KOPT-K1 (cell line): Measurements from ENCODE around the gene VRTN.

ENCODE experiments used
- H3K27ac ChIP-seq: fragments of 200-600 bp; sonication (generic); 2 replicates; pipeline ENCODE4 v1.5.1; 2016; ENCODE audit warnings: antibody characterized with exemption, mild to moderate bottlenecking, low read depth, low read length; ENCODE audit not compliant: poor library complexity, severe bottlenecking
- H3K36me3 ChIP-seq: fragments of 200-600 bp; sonication (generic); 2 replicates; pipeline ENCODE4 v1.5.1; 2017; ENCODE audit warnings: antibody characterized with exemption, mild to moderate bottlenecking, low read length, moderate library complexity; ENCODE audit not compliant: insufficient read depth
- H3K9me3 ChIP-seq: fragments of 200-600 bp; sonication (generic); 2 replicates; pipeline ENCODE4 v1.5.1; 2017; ENCODE audit warnings: antibody characterized with exemption, low read length, mild to moderate bottlenecking; ENCODE audit not compliant: insufficient read depth, poor library complexity, severe bottlenecking

The VRTN gene, protein sequence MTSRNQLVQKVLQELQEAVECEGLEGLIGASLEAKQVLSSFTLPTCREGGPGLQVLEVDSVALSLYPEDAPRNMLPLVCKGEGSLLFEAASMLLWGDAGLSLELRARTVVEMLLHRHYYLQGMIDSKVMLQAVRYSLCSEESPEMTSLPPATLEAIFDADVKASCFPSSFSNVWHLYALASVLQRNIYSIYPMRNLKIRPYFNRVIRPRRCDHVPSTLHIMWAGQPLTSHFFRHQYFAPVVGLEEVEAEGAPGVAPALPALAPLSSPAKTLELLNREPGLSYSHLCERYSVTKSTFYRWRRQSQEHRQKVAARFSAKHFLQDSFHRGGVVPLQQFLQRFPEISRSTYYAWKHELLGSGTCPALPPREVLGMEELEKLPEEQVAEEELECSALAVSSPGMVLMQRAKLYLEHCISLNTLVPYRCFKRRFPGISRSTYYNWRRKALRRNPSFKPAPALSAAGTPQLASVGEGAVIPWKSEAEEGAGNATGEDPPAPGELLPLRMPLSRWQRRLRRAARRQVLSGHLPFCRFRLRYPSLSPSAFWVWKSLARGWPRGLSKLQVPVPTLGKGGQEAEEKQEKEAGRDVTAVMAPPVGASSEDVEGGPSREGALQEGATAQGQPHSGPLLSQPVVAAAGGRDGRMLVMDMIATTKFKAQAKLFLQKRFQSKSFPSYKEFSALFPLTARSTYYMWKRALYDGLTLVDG

GRCh38 chr14:74348241-74348734, at the start of gene VRTN:
Gene VRTN (plus strand): TSS chr14:74348471. CDS start chr14:74356784, 8,313 bp downstream.
- Histone ChIP-seq H3K36me3 (no peaks in the 10 kb centered on the region), H3K27ac (no peak within 1 kb of the TSS), H3K9me3 (no peaks in the 10 kb centered on the region)

DNA sequence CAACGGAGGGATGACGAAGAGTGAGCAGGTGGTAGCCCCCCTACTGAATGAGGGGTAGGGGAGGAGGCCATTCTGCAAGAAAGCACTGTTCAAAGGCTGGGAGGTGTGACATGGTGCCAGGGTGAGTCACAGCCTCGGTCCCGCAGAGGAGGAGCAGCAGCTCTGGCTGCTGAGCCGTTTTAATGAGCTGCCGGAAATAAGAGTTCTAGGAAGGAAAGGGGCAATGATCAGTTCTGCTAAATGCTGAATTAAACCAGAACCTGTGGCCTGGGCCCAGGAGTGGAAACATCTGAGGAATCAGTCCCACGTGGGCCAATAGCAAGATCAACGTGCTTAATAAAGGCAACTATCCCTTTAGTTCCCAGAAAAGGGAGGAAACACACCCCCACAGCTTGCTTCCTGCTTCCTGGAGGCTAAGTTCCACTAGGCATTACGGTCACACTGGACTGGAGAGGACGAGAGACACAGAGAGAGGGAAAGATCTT, 49.2 kb upstream of the VRTN start:
- H3K9me3 ChIP-seq = no peaks in the 10 kb centered on the region
- H3K36me3 ChIP-seq = peaks cover 52% of the 10 kb centered on the region
- H3K27ac ChIP-seq = no peak overlapping the region

DNA sequence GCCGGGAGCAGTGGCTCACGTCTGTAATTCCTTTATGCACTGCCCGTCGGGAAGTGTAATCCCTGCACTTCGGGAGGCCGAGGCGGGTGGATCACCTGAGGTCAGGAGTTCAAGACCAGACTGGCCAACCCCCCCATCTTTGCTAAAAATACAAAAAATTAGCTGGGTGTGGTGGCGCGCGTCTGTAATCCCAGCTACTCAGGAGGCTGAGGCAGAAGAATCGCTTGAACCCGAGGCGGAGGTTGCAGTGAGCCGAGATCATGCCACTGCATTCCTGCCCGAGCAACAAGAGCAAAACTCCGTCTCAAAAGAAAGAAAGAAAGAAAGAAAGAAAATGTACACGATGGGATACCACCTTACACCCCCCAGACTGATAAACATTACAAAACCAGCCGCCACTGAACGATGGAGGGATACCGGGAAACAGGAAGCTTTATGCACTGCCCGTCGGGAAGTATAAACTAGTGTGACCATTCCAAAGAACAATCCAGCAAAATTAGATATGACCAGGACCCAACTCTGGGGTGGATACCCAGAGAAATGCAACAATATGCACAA, 46.6 kb upstream of the VRTN start:
- H3K9me3 ChIP-seq = no peaks in the 10 kb centered on the region
- peaks cover 28% of the 10 kb centered on the region for H3K36me3 ChIP-seq
- H3K27ac ChIP-seq = peak overlapping the region; percentile 65

DNA sequence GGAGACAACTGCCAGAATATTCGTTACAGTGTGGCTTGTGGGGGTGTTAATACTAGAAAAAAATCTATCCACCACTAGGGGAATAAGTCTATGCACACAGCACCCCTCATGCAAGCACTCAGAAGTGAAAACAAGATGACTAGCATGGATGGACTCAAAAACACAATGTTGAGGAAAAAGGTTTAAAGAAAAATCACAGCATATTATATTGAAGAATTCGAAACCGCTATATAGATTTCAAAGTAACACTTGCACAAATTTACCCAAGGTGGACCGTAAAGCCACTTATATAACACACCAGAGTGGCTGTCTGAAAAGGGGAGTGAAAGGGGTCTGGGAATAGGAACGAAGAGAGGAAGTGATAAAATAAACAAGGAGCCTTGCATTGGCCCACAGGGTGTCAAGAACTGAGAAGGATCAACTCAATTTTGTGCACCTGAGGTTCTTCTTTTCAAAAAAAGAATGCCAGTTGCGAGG, 46.1 kb upstream of the VRTN start:
- peaks cover 23% of the 10 kb centered on the region for H3K36me3 ChIP-seq
- H3K9me3 ChIP-seq = no peaks in the 10 kb centered on the region
- peak overlapping the region; percentile 65 for H3K27ac ChIP-seq

GRCh38 chr14:74302634-74303569, 45.4 kb upstream of the VRTN start, which contains the start of gene ABCD4:
Gene ABCD4 (minus strand): TSS chr14:74302934. CDS start chr14:74302912, 22 bp downstream.
- H3K36me3 ChIP-seq = peaks cover 16% of the 10 kb centered on the region; the same call in 1 of the 2 replicates
- H3K27ac ChIP-seq = peak within 1 kb of the TSS; percentile 65
- no peaks in the 10 kb centered on the region for H3K9me3 ChIP-seq

GRCh38 chr14:74308695-74309094, 39.6 kb upstream of the VRTN start:
- Histone ChIP-seq H3K36me3 (no peaks in the 10 kb centered on the region), H3K9me3 (no peaks in the 10 kb centered on the region), H3K27ac (no peak overlapping the region)

DNA sequence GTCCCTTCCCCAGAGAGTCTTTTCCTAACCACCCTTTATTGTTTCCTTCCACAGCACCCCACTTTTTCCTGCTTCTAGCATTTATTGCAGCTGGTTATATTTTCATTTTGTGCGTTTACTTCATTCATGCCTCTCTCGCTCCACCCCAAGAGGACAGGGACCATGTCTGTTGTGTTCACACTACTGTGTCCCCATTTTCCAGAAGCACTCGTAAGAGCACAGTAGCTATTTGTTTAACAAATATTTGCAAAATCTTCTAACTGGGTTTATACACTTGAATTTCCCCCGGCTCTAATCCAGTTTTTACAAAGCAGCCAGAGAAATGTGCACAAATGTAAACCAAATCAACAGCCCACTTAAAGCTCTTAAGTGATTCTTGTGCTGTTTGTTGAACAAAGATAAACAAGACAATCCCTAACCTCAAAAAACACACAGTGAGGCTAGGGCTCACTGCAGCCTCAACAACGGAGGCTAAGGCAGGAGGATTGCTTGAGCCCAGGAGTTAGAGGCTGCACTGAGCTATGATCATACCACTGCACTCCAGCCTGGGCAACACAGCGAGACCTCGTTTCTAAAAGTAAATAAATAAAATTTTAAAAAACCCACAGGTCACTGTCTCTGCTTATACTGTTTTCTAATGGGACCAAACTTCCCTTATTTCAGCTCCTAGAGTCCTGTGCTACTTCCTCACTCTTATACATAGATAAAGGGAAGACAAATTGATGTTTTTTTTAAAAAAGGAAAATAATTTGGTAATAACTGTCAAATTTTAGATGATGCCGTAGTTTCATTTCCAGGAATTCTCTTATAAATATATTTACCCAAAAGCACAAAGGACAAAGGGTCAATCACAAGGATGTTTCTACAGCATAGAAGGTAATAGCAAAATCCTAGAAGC, 38.9 kb upstream of the VRTN start:
- H3K9me3 ChIP-seq = no peaks in the 10 kb centered on the region
- H3K27ac ChIP-seq = no peak overlapping the region
- H3K36me3 ChIP-seq = no peaks in the 10 kb centered on the region

DNA sequence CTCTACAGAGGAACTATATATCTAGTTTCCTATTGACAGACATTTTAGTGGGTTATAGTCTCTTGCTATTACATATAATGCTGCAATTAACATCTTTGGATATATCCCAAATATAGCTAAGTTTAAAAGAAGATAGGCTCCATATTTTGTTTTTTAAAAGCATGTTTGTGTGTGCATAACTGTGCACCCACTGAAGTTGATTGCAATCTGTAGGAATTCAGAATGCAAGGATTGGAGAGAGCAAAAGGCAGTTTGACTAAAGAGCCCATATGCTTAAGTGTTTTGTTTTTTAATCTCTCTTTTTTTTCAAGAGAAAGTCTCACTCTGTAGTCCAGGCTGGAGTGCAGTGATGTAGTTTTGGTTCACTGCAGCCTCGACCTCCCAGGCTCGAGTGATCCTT, 36.1 kb upstream of the VRTN start:
- no peaks in the 10 kb centered on the region for H3K9me3 ChIP-seq
- H3K27ac ChIP-seq = no peak overlapping the region
- no peaks in the 10 kb centered on the region for H3K36me3 ChIP-seq

- H3K36me3 ChIP-seq = no peaks in the 10 kb centered on the region
- no peak overlapping the region for H3K27ac ChIP-seq
- no peaks in the 10 kb centered on the region for H3K9me3 ChIP-seq
Observed at GRCh38 chr14:74313601-74314000, 34.7 kb upstream of the VRTN start.

DNA sequence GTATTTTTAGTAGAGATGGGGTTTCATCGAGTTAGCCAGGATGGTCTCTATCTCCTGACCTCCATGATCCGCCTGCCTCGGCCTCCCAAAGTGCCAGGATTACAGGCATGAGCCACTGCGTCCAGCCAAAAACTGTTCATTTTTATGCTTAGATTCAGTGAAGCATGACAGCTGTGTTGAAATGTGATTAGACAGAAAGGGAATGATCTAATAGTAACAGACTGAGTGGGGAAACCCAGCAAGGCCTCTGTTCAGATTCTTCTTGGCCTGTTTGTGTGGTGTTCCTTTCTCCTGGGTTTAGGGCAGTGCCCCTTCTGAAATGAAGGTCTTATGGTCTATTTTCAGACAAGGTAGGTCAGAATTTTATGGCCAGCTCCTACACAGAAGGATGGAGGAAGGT, 33.7 kb upstream of the VRTN start:
- Histone ChIP-seq H3K27ac (no peak overlapping the region), H3K36me3 (no peaks in the 10 kb centered on the region), H3K9me3 (no peaks in the 10 kb centered on the region)

DNA sequence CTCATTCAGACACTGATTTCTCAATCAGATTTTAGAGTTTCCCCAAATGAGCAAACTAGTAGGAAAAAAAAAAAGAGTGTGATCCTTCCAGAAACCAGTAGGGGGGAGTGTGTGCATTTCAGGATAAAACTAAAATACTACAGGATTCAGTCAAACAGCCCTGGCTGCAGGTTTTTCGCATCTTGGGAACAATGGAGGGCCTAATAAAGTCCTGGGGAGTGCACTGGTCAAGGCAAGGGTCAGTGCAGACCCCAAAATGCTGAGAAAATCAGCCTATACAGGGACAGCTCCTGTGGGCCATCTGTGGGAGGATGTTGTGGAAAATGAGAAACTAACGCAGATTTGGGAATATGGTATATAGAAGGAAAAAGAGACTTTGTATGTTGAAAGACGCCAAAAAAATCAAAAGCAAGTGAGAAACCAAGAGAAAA, 23.3 kb upstream of the VRTN start:
- Histone ChIP-seq H3K36me3 (no peaks in the 10 kb centered on the region), H3K27ac (no peak overlapping the region), H3K9me3 (no peaks in the 10 kb centered on the region)

DNA sequence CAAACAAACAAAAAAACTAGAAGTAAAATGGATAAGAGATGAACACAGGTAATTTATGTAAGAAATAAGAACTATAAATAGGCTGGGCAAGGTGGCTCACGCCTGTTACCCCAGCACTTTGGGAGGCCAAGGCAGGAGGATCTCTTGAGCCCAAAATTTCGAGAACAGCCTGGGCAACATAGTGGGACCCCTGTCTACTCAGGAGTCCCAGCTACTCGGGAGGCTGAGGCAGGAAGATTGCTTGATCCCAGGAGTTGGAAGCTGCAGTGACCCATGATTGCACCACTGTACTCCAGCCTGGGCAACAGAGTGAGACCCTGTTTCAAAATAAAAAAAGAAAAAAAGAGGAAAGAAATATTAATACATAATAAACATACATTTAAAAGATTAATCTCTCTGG, 22.8 kb upstream of the VRTN start:
- no peaks in the 10 kb centered on the region for H3K9me3 ChIP-seq
- no peak overlapping the region for H3K27ac ChIP-seq
- H3K36me3 ChIP-seq = no peaks in the 10 kb centered on the region

GRCh38 chr14:74326369-74327152, 21.7 kb upstream of the VRTN start:
- Histone ChIP-seq H3K27ac (no peak overlapping the region), H3K9me3 (no peaks in the 10 kb centered on the region), H3K36me3 (no peaks in the 10 kb centered on the region)
